ENCODE data around the gene SCGB1D2. TPM values are rescaled to one million over a fixed set of nuclear protein-coding genes. Genes with fewer than 3 reads are reported as not detected.
"Not testable (repeated sequence)": the region's sequence is repeated elsewhere in the genome, so short reads cannot be mapped to it uniquely, and the experiment has no call there.

The SCGB1D2 gene
- total RNA-seq, 1 donor from 2014 or later, result not detected

- Mint-ChIP-seq H3K4me1 (ENCODE audit: unreplicated experiment) (no peaks in the 10 kb centered on the region), H3K9me3 (ENCODE audit: unreplicated experiment) (no peaks in the 10 kb centered on the region), H3K4me3 (ENCODE audit: unreplicated experiment) (no peak overlapping the region), H3K36me3 (ENCODE audit: unreplicated experiment) (no peaks in the 10 kb centered on the region), H3K27me3 (ENCODE audit: unreplicated experiment) (peaks cover 42% of the 10 kb centered on the region), H3K27ac (ENCODE audit: unreplicated experiment) (no peak overlapping the region)
- no peak for DNase-seq (ENCODE audit: extremely low spot score, unreplicated experiment)
- TF ChIP-seq, protein P1, sequence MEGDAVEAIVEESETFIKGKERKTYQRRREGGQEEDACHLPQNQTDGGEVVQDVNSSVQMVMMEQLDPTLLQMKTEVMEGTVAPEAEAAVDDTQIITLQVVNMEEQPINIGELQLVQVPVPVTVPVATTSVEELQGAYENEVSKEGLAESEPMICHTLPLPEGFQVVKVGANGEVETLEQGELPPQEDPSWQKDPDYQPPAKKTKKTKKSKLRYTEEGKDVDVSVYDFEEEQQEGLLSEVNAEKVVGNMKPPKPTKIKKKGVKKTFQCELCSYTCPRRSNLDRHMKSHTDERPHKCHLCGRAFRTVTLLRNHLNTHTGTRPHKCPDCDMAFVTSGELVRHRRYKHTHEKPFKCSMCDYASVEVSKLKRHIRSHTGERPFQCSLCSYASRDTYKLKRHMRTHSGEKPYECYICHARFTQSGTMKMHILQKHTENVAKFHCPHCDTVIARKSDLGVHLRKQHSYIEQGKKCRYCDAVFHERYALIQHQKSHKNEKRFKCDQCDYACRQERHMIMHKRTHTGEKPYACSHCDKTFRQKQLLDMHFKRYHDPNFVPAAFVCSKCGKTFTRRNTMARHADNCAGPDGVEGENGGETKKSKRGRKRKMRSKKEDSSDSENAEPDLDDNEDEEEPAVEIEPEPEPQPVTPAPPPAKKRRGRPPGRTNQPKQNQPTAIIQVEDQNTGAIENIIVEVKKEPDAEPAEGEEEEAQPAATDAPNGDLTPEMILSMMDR (IDR thresholded peaks at IDR 0.05), result no peak
Measured at GRCh38 chr11:62202910-62203309, 39.1 kb upstream of the SCGB1D2 start.

- Mint-ChIP-seq H3K27me3 (ENCODE audit: unreplicated experiment) (peaks cover 42% of the 10 kb centered on the region), H3K4me1 (ENCODE audit: unreplicated experiment) (no peaks in the 10 kb centered on the region), H3K9me3 (ENCODE audit: unreplicated experiment) (no peaks in the 10 kb centered on the region), H3K27ac (ENCODE audit: unreplicated experiment) (no peak overlapping the region), H3K4me3 (ENCODE audit: unreplicated experiment) (no peak overlapping the region), H3K36me3 (ENCODE audit: unreplicated experiment) (no peaks in the 10 kb centered on the region)
- DNase-seq (ENCODE audit: extremely low spot score, unreplicated experiment), result no peak
- TF ChIP-seq, protein P1 (IDR thresholded peaks at IDR 0.05), result no peak
Measured at GRCh38 chr11:62204430-62204829, 37.6 kb upstream of the SCGB1D2 start.

DNA sequence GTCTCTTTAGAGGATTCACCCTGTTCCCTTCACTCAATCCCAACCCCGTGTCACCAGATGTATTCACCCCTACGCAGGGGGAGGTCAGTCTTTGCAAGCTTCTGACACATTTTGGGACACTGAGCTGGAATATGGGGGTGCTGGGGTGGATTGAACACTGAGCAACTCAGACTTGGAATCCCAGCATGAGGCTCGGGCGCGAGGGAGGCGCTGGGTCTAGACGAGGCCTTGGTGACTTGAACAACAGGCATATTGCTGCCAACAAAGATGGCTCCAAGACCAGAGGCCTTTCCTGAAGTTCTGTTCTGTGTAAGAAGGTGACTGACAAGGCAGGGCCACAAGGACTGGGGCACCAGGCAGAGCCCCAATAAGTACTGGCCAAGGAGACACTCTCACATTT lies 36.6 kb upstream of the SCGB1D2 start:
- Mint-ChIP-seq H3K4me1 (ENCODE audit: unreplicated experiment) (no peaks in the 10 kb centered on the region), H3K4me3 (ENCODE audit: unreplicated experiment) (no peak overlapping the region), H3K9me3 (ENCODE audit: unreplicated experiment) (no peaks in the 10 kb centered on the region), H3K27ac (ENCODE audit: unreplicated experiment) (no peak overlapping the region), H3K36me3 (ENCODE audit: unreplicated experiment) (no peaks in the 10 kb centered on the region), H3K27me3 (ENCODE audit: unreplicated experiment) (peaks cover 33% of the 10 kb centered on the region)
- TF ChIP-seq, protein P1 (IDR thresholded peaks at IDR 0.05), result no peak
- no peak for DNase-seq (ENCODE audit: extremely low spot score, unreplicated experiment)

DNA sequence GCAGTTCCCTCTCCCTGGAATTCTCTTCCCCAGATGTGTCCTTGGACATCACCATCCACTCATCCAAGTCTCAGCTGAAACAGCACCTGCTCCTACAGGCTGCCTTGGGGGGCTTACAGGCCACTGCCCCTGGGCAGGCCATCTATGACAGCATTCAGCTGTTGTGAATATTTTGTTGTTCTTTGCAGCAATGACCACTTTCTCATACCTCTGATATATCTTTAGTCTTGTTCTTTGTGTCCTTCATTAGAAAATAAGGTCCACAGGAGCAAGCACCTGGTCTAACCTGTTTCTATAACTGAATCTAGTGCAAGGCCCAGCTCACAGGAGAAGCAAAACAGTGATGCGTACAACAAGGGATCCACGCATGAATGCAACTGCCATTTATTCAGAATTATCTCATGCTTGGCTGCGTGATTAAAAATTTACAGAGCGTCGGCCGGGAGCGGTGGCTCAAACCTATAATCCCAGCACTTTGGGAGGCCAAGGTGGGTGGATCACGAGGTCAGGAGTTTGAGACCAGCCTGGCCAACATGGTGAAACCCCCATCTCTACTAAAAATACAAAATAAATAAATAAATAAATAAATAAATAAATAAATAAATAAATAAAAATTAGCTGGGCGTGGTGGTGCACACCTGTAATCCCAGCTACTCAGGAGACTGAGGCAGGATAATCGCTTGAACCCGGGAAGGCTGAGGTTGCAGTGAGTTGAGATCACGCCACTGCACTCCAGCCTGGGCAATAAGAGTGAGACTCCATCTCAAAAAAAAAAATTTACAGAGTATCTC lies 35.6 kb upstream of the SCGB1D2 start:
- not testable (repeated sequence) for DNase-seq (ENCODE audit: extremely low spot score, unreplicated experiment); H3K27ac Mint-ChIP-seq (ENCODE audit: unreplicated experiment); H3K4me1 Mint-ChIP-seq (ENCODE audit: unreplicated experiment); H3K9me3 Mint-ChIP-seq (ENCODE audit: unreplicated experiment); H3K36me3 Mint-ChIP-seq (ENCODE audit: unreplicated experiment); H3K4me3 Mint-ChIP-seq (ENCODE audit: unreplicated experiment)
- peaks cover 27% of the 10 kb centered on the region for H3K27me3 Mint-ChIP-seq (ENCODE audit: unreplicated experiment)

- TF ChIP-seq, protein P1 (IDR thresholded peaks at IDR 0.05), result no peak
- DNase-seq (ENCODE audit: extremely low spot score, unreplicated experiment), result no peak
- Mint-ChIP-seq H3K4me3 (ENCODE audit: unreplicated experiment) (no peak overlapping the region), H3K9me3 (ENCODE audit: unreplicated experiment) (no peaks in the 10 kb centered on the region), H3K27ac (ENCODE audit: unreplicated experiment) (no peak overlapping the region), H3K4me1 (ENCODE audit: unreplicated experiment) (no peaks in the 10 kb centered on the region), H3K36me3 (ENCODE audit: unreplicated experiment) (no peaks in the 10 kb centered on the region), H3K27me3 (ENCODE audit: unreplicated experiment) (peaks cover 17% of the 10 kb centered on the region)
Measured at GRCh38 chr11:62208785-62209144, 33.3 kb upstream of the SCGB1D2 start.

Data from osteocyte (in vitro differentiated cells).